IPS DF 6.9 (cell line): ENCODE measurements around the gene ACOT2.

Experiments used
- DNase-seq: peaks from one replicate; pipeline ENCODE4 v3.0.0-alpha.2; 2013; ENCODE audit warnings: low read depth, low spot score
- H3K27ac ChIP-seq: one replicate; pipeline ENCODE4 v1.5.1; 2013; ENCODE audit warnings: low read length, control low read depth
- H3K27me3 ChIP-seq: 2 replicates; pipeline ENCODE4 v1.6.1; 2013; ENCODE audit warnings: mild to moderate bottlenecking, low read length; ENCODE audit not compliant: control insufficient read depth, insufficient read depth
- H3K36me3 ChIP-seq: 2 replicates; pipeline ENCODE4 v1.6.1; 2013; ENCODE audit warnings: low read length; ENCODE audit not compliant: control insufficient read depth, insufficient read depth
- H3K4me1 ChIP-seq: 2 replicates; pipeline ENCODE4 v1.6.1; 2013; ENCODE audit warnings: low read length; ENCODE audit not compliant: control insufficient read depth, insufficient read depth
- H3K4me3 ChIP-seq: 2 replicates; pipeline ENCODE4 v1.5.1; 2013; ENCODE audit warnings: mild to moderate bottlenecking, low read length
- H3K9me3 ChIP-seq: 2 replicates; pipeline ENCODE4 v1.6.1; 2013; ENCODE audit warnings: low read length, inconsistent platforms; ENCODE audit not compliant: control insufficient read depth, insufficient read depth
- WGBS: extraction: QIAGEN DNeasy Blood & Tissue Kit; methylation state at CpG from one replicate; pipeline ENCODE4 v1.1.7; 2013; ENCODE audit warnings: mixed read lengths, missing lambda C conversion rate; ENCODE audit not compliant: insufficient read length, insufficient coverage; 5-methylcytosine and 5-hydroxymethylcytosine counted together

Gene ACOT2

GRCh38 chr14:73613419-73613963, 44.5 kb downstream of the ACOT2 start:
- Histone ChIP-seq H3K27me3 (peaks cover 3% of the 10 kb centered on the region; the same call in 1 of the 2 replicates), H3K9me3 (no peaks in the 10 kb centered on the region), H3K27ac (no peak overlapping the region), H3K36me3 (no peaks in the 10 kb centered on the region), H3K4me3 (no peak overlapping the region), H3K4me1 (no peaks in the 10 kb centered on the region)
- WGBS = no CpG with 5 or more reads among the region's 3 CpGs
- DNase-seq = no peak

GRCh38 chr14:73616831-73617230, 47.8 kb downstream of the ACOT2 start:
- no peaks in the 10 kb centered on the region for H3K9me3 ChIP-seq
- WGBS = no CpG with 5 or more reads among the region's 4 CpGs

GRCh38 chr14:73619524-73619923, 50.5 kb downstream of the ACOT2 start:
- DNase-seq = no peak
- no peaks in the 10 kb centered on the region for H3K27me3 ChIP-seq
- no peak overlapping the region for H3K4me3 ChIP-seq
- no CpG with 5 or more reads among the region's 1 CpG for WGBS
- H3K4me1 ChIP-seq = no peaks in the 10 kb centered on the region
- no peak overlapping the region for H3K27ac ChIP-seq
- H3K9me3 ChIP-seq = no peaks in the 10 kb centered on the region
- no peaks in the 10 kb centered on the region for H3K36me3 ChIP-seq

More at GRCh38 chr14:73616831-73617230, 47.8 kb downstream of the ACOT2 start:
- Histone ChIP-seq H3K27ac (no peak overlapping the region), H3K36me3 (no peaks in the 10 kb centered on the region), H3K4me3 (no peak overlapping the region), H3K4me1 (no peaks in the 10 kb centered on the region), H3K27me3 (peaks cover 3% of the 10 kb centered on the region; the same call in 1 of the 2 replicates)
- no peak for DNase-seq

DNA sequence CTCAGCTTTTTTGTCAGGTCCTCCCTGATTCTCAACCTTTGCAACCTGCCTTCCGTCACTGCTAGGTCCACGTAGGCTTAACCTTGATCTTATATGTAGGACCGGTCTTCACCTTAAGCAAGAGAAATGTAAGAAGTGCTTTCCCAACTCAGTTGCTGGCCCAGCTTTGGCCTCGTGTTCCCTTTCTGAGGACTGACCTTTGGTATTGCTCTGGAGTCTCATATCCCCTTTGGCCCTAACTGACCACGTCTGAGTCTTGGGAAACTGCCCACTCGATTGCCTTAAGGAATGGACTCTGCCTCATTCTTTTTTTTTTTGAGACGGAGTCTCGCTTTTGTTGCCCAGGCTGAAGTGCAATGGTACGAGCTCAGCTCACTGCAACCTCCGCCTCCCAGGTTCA, 51.3 kb downstream of the ACOT2 start:
- Histone ChIP-seq H3K4me3 (no peak overlapping the region), H3K36me3 (no peaks in the 10 kb centered on the region), H3K27me3 (no peaks in the 10 kb centered on the region), H3K27ac (no peak overlapping the region), H3K9me3 (no peaks in the 10 kb centered on the region), H3K4me1 (no peaks in the 10 kb centered on the region)
- no CpG with 5 or more reads among the region's 10 CpGs for WGBS
- no peak for DNase-seq

- Histone ChIP-seq H3K27me3 (no peaks in the 10 kb centered on the region), H3K27ac (no peak overlapping the region), H3K4me3 (no peak overlapping the region), H3K9me3 (no peaks in the 10 kb centered on the region), H3K4me1 (no peaks in the 10 kb centered on the region), H3K36me3 (no peaks in the 10 kb centered on the region)
- no CpG with 5 or more reads among the region's 4 CpGs for WGBS
- no peak for DNase-seq
These were observed 54.6 kb downstream of the ACOT2 start for GRCh38 chr14:73623504-73624054.
